GM19467 (cell line): Measurements from ENCODE around the gene ATP1A1.

Experiments used
- ATAC-seq: cut with Tn5 transposase; IDR thresholded peaks from one replicate; pipeline ENCODE4 v1.9.1; 2021; ENCODE audit warnings: mild to moderate bottlenecking, moderate library complexity; ENCODE audit not compliant: unreplicated experiment

Gene ATP1A1

GRCh38 chr1:116370181-116370580, 2.9 kb upstream of the ATP1A1 start:
- no peak for ATAC-seq

DNA sequence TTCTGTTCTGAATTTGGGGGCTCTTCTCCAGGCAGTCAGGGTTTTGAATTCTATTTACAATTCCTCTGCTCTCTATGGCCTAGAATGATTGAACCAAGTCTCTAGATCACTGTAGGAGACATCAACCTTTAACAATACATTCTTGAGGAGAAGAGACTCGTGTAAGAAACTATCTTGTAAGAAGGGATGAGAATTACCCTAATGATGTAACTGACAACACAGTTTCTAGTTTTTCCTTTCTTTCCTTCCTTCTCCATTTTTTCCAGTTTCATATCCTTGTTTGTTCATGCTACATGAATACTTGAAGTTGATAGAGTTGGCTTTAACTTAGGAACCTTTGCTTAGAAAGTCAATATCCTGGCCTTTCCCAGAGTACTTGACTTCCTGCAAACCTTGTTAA, 1.3 kb upstream of the ATP1A1 start:
- ATAC-seq = no peak

DNA sequence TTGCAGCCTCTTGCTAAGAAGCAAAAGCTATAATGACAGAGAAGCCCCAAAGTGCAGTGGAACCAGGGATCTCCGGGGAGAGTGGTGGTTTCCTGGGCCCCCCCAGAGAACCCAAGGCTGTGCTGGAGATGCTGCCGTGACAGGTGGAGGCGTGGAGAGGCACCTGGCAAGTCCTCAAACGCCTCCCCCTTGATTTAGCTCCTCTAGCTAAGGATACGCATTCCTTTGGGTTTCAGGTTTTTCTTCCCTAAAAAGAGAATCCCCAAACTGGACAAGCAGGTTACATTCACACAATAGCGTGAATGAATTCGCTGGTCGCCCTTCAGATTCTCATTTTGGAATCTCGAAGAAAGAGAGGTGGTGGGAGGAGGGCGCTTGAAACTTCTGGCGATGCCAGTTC, 853 bp upstream of the ATP1A1 start:
- no peak for ATAC-seq

GRCh38 chr1:116373431-116374352, 648 bp downstream of the ATP1A1 start:
- no peak for ATAC-seq

DNA sequence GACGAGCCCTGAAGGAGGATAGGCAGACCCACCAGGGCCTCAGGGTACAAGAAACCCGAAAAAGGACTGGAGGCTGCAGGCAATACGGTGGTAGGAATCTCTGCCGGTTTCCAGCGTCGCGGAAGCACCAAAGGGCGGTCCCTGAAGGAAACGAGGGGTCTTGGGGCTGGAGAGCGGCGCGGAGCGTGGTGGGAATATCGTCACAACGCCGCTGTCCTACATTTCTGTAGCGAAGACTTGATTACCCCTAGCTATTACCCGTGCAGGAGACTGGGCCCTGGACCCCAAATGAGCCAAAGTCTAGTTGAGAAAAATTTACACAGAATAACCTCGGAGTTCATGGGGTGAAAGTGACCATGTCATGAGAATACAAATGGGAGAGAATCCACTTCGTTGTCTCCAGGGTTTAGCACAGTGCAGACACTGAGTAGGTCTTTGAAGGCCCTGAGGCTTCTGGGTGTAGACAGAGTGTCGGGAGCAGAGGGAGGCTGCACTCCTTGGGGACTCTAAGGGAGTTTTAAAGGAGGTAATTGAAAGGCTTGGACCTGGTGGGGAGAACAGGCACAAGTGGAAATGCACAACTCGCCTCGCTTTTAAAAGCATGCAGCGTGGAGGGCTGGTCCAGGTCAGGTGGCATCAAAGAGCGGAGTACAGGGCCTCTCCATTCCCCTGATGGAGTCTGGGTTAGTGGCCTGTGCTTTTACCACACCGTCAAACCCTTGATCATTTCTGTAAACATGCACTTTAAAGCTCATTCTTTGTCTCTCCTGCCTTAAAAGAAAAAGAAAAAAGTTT, 1.5 kb downstream of the ATP1A1 start:
- ATAC-seq = no peak

- no peak for ATAC-seq
Observed at GRCh38 chr1:116375148-116375886, 2.3 kb downstream of the ATP1A1 start.

DNA sequence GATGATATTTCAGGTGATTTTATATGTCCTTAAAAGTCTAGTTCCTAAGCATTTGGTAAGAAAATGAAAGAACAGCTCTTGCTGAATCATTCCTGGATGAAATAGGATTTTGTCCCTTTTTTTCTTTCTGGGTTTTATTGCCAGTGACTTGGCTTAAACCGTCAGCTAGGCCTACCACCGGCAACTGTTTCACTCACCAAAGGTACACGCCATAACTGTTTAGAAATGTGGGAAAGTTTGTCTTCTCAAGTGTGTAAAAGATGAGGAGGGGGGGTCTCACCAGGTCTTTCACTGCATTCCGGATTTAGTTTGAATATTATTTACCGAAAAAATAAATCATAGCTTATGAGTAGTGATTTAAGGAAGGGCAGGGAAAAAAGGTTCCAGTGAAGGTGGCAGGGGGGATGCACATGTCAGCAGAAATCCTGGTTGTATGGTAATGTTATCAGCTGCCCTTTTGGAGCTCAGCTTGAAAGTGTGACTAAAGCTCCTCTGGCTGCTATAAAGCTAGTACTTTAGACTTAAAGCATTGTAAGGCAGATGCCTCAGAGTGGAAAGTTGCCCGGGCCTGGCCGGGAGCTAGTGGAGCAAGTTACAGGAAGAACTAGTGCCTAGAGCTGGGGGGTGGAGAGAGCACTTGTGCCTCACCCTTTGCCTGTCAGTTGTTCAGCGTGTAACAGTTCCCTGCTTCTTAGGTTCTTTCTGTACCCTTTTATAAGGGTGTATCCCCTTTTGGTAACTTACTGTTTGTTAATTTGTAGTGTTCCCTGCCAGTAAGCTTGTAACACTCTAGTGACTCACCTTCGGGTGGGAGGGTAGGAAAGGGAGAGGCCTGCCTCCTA, 3.1 kb downstream of the ATP1A1 start:
- ATAC-seq = no peak

DNA sequence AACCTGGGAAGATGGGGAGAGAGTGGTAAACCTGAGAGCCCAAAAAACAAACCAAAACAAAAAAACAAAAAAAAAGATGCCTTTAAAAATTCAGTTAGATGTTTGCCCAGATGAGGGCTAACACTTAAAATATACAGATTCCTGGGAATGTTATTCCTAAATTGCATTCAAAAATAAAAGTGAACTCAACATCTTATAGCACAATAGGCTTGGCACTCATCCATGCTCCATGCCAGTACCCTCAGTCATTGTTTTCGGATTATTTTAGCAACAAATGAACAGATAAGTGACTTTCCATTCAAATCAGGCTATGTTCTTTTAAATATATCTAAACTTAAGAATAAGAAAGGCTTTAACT, 3.7 kb downstream of the ATP1A1 start:
- no peak for ATAC-seq

- peak; percentile 56 for ATAC-seq
Observed at GRCh38 chr1:116377541-116378529, 4.8 kb downstream of the ATP1A1 start.

DNA sequence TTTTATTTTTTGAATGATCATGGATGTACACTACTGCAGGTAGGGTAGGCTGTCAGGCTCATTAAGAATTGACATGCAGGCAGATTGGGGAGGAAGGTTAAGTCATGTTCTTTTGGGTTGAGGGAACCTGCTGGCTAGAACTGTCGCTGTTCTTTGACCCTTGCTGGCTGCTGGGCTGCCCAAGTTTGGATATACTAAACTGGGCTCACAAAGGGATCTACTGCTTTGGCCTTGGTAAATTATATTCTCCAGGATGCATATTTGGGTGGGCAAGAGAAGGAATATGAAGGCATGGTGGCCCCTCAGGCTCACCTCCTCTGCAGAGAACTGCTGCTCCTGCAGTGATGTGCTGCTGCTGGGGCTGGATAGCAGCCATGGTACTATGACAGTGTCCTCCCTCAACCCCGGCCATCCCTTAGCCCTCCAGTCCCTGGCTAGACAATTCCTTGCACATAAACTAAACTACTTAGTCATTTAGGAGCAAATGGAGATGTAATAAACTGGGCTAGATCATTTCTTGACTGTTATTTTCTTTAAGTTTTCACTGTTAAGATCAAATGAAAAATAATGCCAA, 6.1 kb downstream of the ATP1A1 start:
- ATAC-seq = no peak

- ATAC-seq = no peak
Observed at GRCh38 chr1:116379674-116380498, 6.8 kb downstream of the ATP1A1 start.

DNA sequence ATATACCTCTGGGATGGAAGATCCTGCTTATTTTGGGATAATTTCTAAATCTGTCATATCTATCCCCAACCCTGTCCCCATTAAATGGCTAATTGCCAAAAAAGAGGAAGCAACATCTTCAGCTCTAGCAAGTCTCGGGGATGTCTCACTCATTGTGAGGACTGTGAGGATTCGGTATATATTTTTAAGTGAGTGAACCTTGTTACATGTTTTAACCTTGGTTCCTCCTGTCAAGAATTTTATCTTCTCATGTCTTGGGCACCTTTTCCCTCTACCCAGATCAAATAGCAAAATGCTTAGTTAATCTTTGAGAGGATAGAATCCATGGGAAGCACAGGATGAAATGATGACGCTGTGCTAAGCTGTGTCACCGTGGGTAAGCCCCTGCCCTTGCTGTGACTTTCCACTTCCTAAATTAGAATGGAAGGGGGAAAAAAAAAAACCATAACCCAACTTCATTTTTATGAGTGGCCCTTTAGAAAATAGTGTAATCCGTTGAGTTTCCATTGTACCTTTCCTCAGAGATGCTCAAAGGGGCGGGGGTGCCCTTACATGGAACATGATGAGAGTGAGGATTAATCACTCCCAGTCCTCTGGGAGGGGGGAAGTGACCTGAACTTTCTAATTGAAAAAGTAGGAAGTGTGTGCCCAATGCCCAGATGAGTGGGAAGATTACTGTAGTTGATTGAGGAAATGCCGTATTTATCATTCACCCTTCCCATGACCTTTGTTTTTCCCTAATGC, 7.6 kb downstream of the ATP1A1 start:
- ATAC-seq = no peak

DNA sequence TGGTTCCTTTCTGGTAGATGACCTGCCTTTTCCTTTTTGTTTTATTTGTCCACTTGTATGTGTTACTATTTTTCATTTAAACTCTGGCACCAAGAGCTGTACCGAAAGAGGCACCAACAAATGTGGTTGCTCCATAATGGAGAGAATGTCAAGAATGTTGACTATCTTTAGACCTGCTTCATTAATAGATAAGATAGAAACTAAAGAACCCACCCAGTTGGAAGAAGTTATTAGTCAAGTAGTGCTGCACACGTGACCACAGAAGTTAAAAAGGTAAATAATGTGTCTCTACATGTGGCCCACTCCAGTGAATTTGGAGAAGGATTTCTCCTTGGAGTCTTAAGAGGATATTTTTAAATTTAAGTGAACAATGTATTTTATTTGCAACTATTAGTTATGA, 9.3 kb downstream of the ATP1A1 start:
- ATAC-seq = no peak

GRCh38 chr1:116382857-116383483, 9.9 kb downstream of the ATP1A1 start:
- ATAC-seq = no peak

DNA sequence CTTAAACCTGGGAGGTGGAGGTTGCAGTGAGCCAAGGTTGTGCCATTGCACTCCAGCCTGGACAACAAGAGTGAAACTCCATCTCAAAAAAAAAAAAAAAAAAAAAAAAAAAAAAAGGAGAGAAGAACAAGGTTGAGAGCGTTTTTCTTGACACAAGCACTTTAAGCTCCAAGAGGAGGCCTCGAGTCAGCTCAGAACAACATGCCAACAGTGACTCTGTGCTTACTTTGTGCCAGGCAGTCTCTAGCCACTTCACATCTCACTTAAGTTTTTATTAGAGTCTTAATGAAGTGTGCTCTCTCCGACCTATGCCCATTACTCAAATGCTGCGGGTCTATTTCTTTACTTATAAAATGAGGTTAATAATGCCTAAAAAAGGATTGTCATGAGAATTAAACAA, 13.0 kb downstream of the ATP1A1 start:
- no peak for ATAC-seq

DNA sequence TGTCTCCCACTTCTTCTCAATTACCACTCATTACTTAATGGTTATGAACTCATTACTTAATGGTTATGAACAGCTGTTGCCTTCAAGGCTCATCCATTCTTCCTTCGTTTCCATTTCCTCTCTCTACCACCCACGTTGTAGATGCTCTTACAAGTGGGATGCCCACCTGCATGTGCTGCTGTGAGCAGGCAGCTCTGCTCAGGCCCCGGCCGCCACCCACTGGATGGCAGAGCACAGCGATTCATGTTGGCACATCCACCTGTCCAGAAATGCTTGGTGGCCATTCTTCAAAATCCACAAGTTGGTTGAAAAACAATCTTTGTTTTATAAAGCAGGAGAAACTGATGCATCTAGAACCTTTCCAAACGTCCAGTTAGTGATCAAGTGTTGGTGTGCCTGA, 14.5 kb downstream of the ATP1A1 start:
- ATAC-seq = no peak

- ATAC-seq = no peak
Observed at GRCh38 chr1:116388122-116388521, 15.1 kb downstream of the ATP1A1 start.
